Tibial artery (tissue), 4 donors: ENCODE data around the gene AGPAT2.

Experiments used
- DNase-seq, 2 donors: peaks; one replicate each; pipeline ENCODE4 v3.0.0-alpha.2; 2019
- H3K27ac ChIP-seq, 2 donors: fragments of 200-600 bp; sonication (generic) in 1 of 2; 1 replicate in 1 of 2; 2 replicates in 1 of 2; pipeline ENCODE4 v1.5.1; 2018 to 2019; ENCODE audit warnings: mild to moderate bottlenecking in 1 of 2
- H3K27me3 ChIP-seq, 2 donors: fragments of 200-600 bp; sonication (generic) in 1 of 2; one replicate each; pipeline versions ENCODE4 v1.5.1 to v1.6.0; 2016 to 2019
- H3K36me3 ChIP-seq, 3 donors: fragments of 200-600 bp; sonication (generic) in 2 of 3; one replicate each; pipeline ENCODE4 v1.5.1; 2016 to 2019; ENCODE audit warnings: mild to moderate bottlenecking in 2 of 3
- H3K4me1 ChIP-seq, 4 donors: fragments of 200-600 bp; sonication (generic) in 2 of 4; 1 replicate in 3 of 4; 2 replicates in 1 of 4; pipeline ENCODE4 v1.5.1; 2016 to 2019
- H3K4me3 ChIP-seq, 2 donors: fragments of 200-600 bp; sonication (generic) in 1 of 2; 1 replicate in 1 of 2; 2 replicates in 1 of 2; pipeline ENCODE4 v1.5.1; 2018 to 2019; ENCODE audit warnings: mild to moderate bottlenecking in 2 of 2
- H3K9me3 ChIP-seq, 3 donors: fragments of 200-600 bp; sonication (generic) in 1 of 3; one replicate each; pipeline ENCODE4 v1.5.1; 2016 to 2019
- intact Hi-C: fragments of 100-400 bp; cut with DNase I; formaldehyde crosslinking; loops from one replicate; pipeline ENCODE4 v1.15.0; 2023; ENCODE audit warnings: low total_unique reads
- TF ChIP-seq, protein P1 (sequence below), 2 experiments: fragments of 200-600 bp in 1 of 2; fragments of 450-650 bp in 1 of 2; IDR thresholded peaks; one replicate each; pipeline ENCODE4 v1.5.1; 2017 to 2019; ENCODE audit warnings: antibody characterized with exemption in 2 of 2, mild to moderate bottlenecking in 1 of 2, moderate library complexity in 1 of 2

AGPAT2 gene

GRCh38 chr9:136722969-136723356 lies 35.7 kb upstream of the AGPAT2 start:
- TF ChIP-seq, protein P1, sequence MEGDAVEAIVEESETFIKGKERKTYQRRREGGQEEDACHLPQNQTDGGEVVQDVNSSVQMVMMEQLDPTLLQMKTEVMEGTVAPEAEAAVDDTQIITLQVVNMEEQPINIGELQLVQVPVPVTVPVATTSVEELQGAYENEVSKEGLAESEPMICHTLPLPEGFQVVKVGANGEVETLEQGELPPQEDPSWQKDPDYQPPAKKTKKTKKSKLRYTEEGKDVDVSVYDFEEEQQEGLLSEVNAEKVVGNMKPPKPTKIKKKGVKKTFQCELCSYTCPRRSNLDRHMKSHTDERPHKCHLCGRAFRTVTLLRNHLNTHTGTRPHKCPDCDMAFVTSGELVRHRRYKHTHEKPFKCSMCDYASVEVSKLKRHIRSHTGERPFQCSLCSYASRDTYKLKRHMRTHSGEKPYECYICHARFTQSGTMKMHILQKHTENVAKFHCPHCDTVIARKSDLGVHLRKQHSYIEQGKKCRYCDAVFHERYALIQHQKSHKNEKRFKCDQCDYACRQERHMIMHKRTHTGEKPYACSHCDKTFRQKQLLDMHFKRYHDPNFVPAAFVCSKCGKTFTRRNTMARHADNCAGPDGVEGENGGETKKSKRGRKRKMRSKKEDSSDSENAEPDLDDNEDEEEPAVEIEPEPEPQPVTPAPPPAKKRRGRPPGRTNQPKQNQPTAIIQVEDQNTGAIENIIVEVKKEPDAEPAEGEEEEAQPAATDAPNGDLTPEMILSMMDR (IDR thresholded peaks at IDR 0.05): no peak
- peaks cover 35 to 62% (median 53%) of the 10 kb centered on the region in 3 donors for H3K36me3 ChIP-seq
- H3K4me3 ChIP-seq: no peak overlapping the region
- DNase-seq: no peak
- intact Hi-C loops: no loop called here
- peaks cover 0 to 13% of the 10 kb centered on the region in 2 donors for H3K27me3 ChIP-seq
- H3K27ac ChIP-seq: no peak overlapping the region
- no peaks in the 10 kb centered on the region for H3K9me3 ChIP-seq
- peaks cover 0 to 38% (median 30%) of the 10 kb centered on the region in 4 donors for H3K4me1 ChIP-seq

DNA sequence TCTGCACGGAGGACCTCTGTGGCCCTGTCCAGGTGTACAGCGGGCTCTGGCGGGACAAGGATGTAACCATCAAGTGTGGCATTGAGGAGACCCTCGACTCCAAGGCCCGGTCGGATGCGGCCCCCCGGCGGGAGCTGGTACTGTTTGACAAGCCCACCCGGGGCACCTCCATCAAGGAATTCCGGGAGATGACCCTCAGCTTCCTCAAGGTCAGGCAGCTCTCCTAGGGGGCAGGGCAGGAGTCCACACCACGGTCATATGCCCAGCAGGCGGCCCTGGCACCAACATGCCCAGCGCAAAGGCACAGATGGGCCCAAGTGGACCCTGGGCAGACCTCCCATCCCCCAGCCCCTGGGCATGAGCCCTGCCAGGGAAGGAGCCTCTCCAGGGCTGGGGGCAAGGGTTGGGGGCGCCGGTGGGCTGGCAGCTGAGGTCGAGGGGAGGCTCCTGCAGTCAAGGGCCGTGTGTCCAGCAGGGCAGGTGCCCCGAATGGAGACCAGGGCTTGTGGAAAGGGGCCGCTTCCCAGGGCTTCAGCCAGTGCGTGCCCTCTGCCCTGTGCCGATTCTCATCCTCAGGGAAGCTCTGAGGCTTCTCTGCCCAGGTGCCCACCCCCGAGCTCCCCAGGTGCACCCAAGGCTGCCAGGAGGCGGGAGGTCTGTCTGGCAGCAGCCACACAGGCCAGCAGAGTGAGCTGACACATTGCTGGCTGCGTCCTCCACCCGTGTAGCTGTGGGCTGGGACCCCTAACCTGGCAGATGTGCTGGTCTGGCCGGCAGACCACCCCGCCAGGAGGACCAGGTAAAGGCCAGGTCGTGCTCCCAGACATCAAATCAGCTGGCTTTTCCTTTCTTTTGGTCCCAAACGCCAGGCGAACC lies 35.1 kb upstream of the AGPAT2 start:
- intact Hi-C loops: no loop called here
- DNase-seq: no peak
- Histone ChIP-seq H3K4me3 (no peak overlapping the region), H3K36me3 (peaks cover 35 to 62% (median 53%) of the 10 kb centered on the region in 3 donors), H3K27ac (no peak overlapping the region), H3K27me3 (peaks cover 0 to 19% of the 10 kb centered on the region in 2 donors), H3K4me1 (peaks cover 0 to 36% (median 27%) of the 10 kb centered on the region in 4 donors), H3K9me3 (no peaks in the 10 kb centered on the region)
- TF ChIP-seq, protein P1 (IDR thresholded peaks at IDR 0.05): no peak

- Histone ChIP-seq H3K36me3 (peaks cover 35 to 60% (median 50%) of the 10 kb centered on the region in 3 donors), H3K4me3 (no peak overlapping the region), H3K27ac (no peak overlapping the region), H3K27me3 (peaks cover 0 to 24% of the 10 kb centered on the region in 2 donors), H3K9me3 (no peaks in the 10 kb centered on the region), H3K4me1 (peaks cover 0 to 28% (median 19%) of the 10 kb centered on the region in 4 donors)
- intact Hi-C loops: no loop called here
- DNase-seq: no peak
- TF ChIP-seq, protein P1 (IDR thresholded peaks at IDR 0.05): no peak
Measured at GRCh38 chr9:136721339-136722092, 34.3 kb upstream of the AGPAT2 start.

DNA sequence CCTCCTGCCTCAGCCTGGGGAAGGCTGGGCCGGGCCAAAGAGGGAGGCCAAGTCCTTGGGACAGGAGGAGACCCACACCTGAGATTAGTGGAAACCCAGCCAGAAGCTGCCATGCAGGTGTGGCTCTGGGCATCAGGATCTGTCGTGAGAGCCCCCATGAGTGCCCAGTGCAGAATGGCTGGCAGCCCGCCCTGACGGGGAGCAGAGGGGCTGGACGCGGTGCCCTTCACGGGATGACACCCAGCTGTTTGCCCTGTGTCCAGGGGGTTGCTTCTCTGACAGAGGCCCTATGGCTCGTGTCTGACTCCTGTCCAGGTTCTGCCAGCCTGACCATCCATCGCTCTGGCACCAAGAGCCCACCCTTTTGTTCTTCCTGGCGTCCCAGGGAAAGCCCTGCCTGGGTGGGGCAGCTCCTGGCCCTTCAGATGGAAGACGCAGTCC lies 33.7 kb upstream of the AGPAT2 start:
- Histone ChIP-seq H3K36me3 (peaks cover 33 to 54% (median 44%) of the 10 kb centered on the region in 3 donors), H3K4me1 (peaks cover 0 to 22% (median 13%) of the 10 kb centered on the region in 4 donors), H3K9me3 (no peaks in the 10 kb centered on the region), H3K4me3 (no peak overlapping the region), H3K27ac (no peak overlapping the region), H3K27me3 (peaks cover 0 to 26% of the 10 kb centered on the region in 2 donors)
- intact Hi-C loops: no loop called here
- TF ChIP-seq, protein P1 (IDR thresholded peaks at IDR 0.05): no peak
- no peak for DNase-seq

DNA sequence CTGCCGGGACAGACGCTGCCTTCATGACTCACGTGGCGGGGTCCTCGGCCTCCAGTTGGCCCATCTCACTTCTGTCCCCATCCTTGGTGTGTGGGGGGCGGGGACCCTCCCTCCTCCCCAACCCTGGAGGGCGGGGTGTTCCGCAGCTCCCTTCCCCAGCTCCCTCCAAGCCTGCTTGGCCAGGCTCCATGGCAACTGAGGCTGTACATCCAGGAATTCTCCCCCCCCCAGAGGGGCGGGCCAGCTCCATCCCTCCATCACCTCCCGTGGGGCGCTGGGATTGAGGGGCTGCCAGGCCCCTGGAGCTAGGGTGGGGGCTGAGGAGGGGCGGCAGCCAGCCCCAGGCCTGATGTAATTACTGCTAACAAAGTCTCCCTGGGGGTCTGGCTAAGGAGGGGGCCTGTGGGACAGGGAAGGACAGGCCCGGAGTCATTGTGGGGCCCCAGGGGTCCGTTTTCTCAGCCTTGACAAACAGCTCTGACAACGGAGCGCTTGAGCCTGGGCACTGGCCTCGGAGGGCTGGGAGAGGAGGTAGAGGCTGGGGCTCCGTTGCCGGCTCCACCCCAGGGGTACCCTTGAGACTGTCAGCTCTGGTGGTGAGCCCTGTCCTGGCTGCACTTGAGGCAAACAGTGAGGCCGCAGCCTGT lies 33.1 kb upstream of the AGPAT2 start:
- TF ChIP-seq, protein P1 (IDR thresholded peaks at IDR 0.05): no peak
- Histone ChIP-seq H3K27ac (no peak overlapping the region), H3K4me3 (no peak overlapping the region), H3K9me3 (no peaks in the 10 kb centered on the region), H3K36me3 (peaks cover 27 to 48% (median 38%) of the 10 kb centered on the region in 3 donors), H3K27me3 (peaks cover 0 to 27% of the 10 kb centered on the region in 2 donors), H3K4me1 (peaks cover 0 to 16% (median 11%) of the 10 kb centered on the region in 4 donors)
- no peak for DNase-seq
- intact Hi-C loops: no loop called here
